GM18867 (cell line): ENCODE data around the gene TMEM117.

ENCODE experiments used
- ATAC-seq: cut with Tn5 transposase; IDR thresholded peaks from one replicate; pipeline ENCODE4 v1.9.1; 2021; ENCODE audit warnings: mild to moderate bottlenecking, moderate library complexity; ENCODE audit not compliant: unreplicated experiment

The TMEM117 gene

DNA sequence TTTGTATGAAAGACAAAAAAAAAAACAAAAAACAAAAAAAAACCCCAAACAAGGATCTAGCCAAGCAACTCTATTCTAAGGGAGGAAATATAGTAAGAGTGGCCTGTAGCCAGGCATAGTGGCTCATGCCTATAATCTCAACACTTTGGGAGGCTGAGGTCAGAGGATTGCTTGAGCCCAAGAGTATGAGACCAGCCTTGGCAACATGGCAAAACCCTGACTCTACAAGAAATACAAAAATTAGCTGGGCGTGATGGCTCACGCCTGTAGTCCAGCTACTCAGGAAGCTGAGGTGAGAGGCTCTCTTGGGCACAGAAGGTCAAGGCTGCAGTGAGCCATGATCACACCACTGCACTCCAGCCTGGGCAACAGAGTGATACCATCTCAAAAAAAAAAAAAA is 47.9 kb downstream of the TMEM117 start:
- ATAC-seq: no peak

DNA sequence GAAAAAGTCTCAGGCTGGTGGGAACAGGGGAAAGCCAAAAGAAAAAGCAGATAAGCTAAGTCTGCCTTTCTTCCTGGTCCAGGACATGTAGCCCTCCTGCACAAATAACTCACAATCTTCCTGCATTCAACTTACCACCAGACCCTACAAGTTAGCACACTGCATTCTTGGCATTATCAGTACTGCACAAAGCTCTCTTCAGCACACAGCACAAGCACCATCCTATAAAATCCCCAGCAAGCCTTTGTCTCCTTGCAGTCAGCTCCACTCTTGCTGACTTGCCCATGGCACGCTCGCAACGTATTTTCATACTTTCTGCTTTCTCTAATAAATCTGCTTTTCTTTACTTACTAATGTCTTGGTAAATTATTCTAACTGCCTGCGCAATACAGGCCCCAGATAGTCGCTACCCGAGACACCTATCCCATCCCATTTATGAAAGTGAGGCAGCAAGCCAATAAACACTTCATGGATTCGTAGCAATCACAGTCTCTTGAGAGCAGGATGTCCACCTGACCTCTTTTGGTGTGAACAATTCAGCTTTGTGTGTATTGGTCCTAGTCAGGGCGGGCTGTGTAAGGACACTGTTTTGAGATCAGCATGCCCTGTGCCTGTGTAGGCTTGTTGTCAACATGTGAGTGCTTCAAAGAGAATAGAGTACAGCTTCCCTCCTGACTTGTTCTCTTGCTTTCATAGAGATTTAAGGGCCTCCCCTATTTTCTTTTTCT is 49.0 kb downstream of the TMEM117 start:
- ATAC-seq: no peak

DNA sequence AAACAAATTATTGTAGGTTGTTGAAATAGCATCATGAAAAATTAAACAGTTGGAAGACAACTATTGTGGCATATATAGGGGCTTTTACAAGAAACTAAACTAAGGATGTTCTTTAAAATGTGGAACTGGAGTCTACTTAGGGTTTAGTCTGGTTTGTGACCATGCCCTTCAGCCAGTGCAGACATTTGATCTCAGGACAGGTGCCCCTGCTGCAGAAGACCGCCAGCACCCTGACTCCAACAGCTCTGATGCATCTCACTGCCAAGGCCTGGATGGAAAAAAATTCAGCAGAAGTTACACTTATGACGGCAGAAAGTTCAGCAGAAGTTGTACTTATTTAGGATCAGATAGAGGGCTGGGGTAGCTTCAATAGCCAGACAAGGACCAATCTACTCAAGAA is 51.5 kb downstream of the TMEM117 start:
- no peak for ATAC-seq

DNA sequence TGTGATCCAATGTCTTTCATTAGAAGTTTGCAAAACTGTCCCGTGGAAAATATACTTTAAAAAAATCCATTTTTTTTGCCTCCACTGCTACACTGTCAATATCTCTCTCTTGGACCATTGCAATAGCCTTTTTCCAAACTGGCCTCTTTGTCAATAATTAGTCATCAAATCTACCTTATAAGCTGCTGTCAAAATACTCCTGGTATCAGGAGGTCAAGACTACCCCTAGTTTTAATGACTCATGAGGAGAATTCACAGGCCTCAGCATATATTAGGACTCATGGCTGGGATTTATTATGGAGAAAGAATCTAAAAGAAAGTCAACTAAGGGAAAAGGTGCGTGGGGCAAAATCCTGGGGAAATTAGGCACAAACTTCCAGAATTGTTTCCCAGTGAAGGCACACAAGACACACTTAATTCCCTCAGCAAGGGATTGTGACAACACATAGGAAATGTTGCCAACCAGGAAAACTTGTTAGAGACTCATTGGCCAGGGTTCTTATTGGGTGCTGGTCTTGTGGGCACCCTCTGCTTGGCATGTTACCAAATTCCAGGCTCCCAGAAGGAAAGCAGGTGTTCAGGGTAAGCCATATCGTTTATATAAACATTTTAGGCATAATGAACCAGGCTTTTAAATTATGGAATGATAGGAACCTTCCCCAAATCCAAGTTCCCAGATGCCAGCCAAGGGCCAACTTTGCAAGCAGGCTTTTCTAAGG is 56.1 kb downstream of the TMEM117 start:
- ATAC-seq: no peak

DNA sequence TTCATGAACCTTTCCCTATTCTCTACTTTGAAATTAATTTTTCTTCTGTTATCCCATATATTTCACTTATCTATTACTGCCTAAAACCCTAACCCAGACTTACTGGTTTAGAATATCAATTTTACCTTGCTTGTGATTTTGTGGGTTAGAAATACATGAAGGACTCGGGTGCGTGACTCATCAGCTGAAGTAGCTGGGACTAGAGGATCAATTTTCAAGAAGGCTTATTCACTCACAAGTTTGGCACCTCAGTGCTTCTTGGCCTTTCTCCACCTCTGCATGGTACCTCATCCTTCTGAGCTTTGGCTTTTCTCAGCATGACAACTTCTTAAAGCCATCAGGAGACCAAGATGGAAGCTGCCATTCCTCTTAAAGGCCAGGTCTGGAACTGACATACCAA is 57.8 kb downstream of the TMEM117 start:
- ATAC-seq: no peak

GRCh38 chr12:43895580-43896206 is 59.8 kb downstream of the TMEM117 start:
- no peak for ATAC-seq

GRCh38 chr12:43896496-43896895 is 60.6 kb downstream of the TMEM117 start:
- ATAC-seq: no peak

DNA sequence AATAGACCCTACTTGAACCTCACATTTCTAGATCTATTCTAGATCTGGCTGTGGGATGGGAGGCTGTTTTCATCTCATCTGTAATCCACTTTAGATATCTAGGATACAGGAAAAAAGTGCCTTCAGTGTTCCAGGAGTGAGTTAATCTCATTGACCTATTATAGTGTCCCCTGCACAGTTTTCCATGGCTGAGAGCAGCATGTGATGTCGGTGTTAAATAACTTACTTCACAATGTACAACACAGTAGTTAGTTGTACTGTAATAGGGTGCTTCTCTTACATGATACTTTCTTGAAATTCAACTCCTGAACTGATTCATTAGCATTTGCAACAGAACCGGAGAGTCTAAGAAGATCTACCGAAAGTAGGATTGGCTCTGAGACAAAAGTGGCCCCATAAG is 62.6 kb downstream of the TMEM117 start:
- no peak for ATAC-seq

GRCh38 chr12:43899574-43899973 is 63.7 kb downstream of the TMEM117 start:
- ATAC-seq: no peak

- ATAC-seq: no peak
Observed at GRCh38 chr12:43903686-43904085, 67.8 kb downstream of the TMEM117 start.

DNA sequence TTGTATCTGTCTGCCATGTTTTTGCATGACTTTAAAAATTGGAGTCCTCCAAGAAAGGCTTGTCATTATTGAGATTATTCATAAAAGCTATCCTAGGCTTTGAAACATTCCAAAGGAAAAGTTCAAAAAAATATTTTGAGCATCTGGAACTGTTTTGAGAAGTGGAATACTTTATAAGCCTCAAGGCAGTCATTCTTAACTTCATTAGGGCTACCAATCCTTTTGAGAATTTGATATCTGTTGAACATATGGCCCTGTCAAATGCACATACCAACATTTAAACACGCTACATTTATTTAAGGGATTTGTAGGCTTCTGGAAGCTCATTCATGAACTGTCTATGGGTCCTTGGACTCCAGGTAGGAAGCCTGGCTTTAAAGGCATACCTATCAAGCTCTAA is 77.0 kb downstream of the TMEM117 start:
- ATAC-seq: no peak

DNA sequence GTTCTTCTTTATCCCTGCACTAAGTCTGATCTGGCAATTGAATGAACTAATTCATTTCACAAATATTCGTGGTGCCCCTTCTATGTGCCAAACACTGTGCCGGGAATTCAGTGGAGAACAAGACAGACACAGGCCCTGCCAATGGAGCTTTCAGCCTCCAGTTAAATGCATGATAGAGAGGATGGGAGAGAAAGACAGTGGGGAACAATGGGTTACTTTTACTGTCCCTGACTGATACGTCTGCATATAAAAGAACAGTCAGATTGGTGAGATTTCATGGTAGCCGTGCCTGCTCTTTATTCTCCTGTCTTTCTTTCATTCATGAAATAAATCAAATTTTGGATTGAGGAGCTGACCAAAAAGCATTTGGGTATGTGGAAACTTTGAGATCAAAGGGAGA is 78.5 kb downstream of the TMEM117 start:
- ATAC-seq: no peak

DNA sequence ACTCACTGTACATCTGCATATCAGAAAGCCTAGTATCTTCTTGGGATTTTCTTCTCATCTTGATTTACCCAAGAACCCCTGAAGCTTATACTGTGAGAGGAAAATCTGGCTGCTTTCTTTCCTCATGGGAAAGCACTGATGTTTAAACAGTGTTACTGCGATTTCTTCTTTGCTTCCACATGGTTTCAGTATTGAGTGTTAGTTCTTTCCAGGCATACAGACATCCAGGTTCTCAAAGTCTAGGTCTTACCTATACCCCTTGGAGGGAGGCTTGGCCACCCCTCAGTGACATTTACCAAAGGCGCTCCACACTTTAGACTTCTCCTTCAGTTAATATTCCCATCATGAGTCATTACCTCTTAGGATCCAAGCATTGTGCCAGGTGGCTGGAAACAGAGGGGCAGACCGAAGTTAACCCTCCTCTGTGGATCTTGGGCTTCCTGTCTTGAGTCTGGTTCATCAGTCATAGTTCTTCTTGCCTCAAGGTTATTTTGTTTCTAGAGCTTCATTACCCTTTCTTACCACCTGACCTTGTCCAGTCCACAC is 79.1 kb downstream of the TMEM117 start:
- ATAC-seq: no peak

DNA sequence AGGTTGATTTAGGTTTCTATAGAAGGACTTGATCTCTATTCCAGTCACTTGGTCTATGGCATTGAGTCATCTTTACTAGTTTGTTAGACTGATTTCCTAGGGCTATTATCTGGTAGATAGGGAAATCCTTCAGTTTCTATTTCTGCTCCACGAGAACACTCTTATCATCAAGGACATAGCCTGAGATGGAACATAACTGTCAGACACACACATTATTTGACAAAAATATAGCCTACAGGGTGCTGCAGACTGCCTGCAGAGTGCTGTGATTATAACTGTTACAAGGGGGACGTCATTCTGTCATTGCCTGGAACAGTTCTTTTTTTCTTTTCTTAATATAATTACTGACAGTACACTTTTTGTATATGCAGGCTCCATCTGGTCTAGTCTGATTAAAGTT is 82.0 kb downstream of the TMEM117 start:
- no peak for ATAC-seq

DNA sequence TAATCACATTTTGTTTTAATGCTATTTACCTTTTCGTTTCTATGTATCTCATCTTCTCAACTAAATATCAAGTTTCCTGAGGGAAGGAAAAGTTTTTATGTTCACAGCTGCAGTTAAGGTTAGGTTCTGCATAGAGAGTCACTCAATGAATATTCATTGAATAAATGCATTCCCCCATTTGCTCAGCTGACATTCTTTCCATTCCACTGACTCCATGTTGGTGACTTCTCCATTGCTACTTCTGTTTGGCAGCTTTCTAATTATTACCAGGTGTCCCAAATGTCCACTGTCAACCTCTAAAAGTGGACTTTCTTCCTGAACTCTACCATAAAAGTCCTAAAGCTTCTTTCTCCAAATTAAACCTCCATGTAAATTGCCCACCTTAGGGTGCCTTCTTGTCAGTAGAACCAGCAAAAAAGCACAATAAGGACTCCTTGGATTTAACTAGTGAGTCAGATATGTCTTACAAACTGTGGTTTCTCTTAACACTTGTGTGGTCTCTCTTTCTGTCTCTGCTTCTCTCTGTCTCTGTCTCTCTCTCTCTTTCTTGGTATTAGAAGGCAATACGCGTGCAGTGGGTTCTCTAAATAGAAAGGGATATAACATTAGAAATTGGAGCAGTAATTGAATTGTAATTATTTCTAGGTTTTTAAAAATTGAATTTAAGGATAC is 85.9 kb downstream of the TMEM117 start:
- no peak for ATAC-seq

GRCh38 chr12:43930032-43930431 is 94.2 kb downstream of the TMEM117 start:
- no peak for ATAC-seq

- no peak for ATAC-seq
Observed at GRCh38 chr12:43931187-43931586, 95.3 kb downstream of the TMEM117 start.

- no peak for ATAC-seq
Observed at GRCh38 chr12:43935581-43935980, 99.7 kb downstream of the TMEM117 start.

GRCh38 chr12:43937947-43938346 is 102.1 kb downstream of the TMEM117 start:
- no peak for ATAC-seq

- ATAC-seq: no peak
Observed at GRCh38 chr12:43942379-43942778, 106.5 kb downstream of the TMEM117 start.

GRCh38 chr12:43945983-43946382 is 110.1 kb downstream of the TMEM117 start:
- ATAC-seq: no peak
